ENCODE data around the gene GALNT17.

GALNT17 gene

DNA sequence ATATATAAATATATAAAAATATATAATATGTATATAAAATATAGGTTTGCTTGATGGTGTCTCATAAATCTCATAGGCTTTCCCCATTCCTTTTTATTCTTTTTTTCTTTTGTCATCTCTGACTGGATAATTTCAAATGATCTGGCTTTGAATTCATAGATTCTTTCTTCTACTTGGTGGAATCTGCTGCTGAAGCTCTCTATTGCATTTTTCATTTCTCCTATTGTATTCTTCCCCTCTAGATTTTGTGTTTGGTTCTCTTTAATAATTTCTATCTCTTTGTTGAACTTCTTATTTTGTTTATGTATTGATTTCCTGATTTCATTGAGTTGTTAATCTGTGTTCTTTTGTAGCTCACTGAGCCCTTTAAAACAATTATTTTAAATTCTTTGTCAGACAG lies 629.4 kb downstream of the GALNT17 start:
- DNase-seq: no peak
